Measurements from ENCODE around the gene CHDH.

Gene CHDH

GRCh38 chr3:53802256-53802880, 43.9 kb downstream of the CHDH start:
- no peak for TF ChIP-seq RAD21 (IDR thresholded peaks at IDR 0.05; ENCODE audit: low read depth)
- no peak for TF ChIP-seq ZBTB7A (IDR thresholded peaks at IDR 0.05; ENCODE audit: low read depth)
- TF ChIP-seq CREB1 (IDR thresholded peaks at IDR 0.05; ENCODE audit: low read depth): no peak
- no peak for TF ChIP-seq TCF12 (IDR thresholded peaks at IDR 0.05; ENCODE audit: low read depth)
- no peak for TF ChIP-seq TEAD4 (IDR thresholded peaks at IDR 0.05)
- no peak for TF ChIP-seq NFIC (IDR thresholded peaks at IDR 0.05)
- no peak for TF ChIP-seq TAF1 (IDR thresholded peaks at IDR 0.05; ENCODE audit: low read depth)
- no peak for TF ChIP-seq FOXM1 (IDR thresholded peaks at IDR 0.05; ENCODE audit: borderline replicate concordance, low read depth)
- TF ChIP-seq EP300 (IDR thresholded peaks at IDR 0.05; ENCODE audit: borderline replicate concordance): no peak
- no peak for TF ChIP-seq EGR1 (IDR thresholded peaks at IDR 0.05)

GRCh38 chr3:53801319-53801718, 44.9 kb downstream of the CHDH start:
- no peak for TF ChIP-seq TEAD4 (IDR thresholded peaks at IDR 0.05)
- no peak for TF ChIP-seq CREB1 (IDR thresholded peaks at IDR 0.05; ENCODE audit: low read depth)
- TF ChIP-seq EGR1 (IDR thresholded peaks at IDR 0.05): no peak
- no peak for TF ChIP-seq TAF1 (IDR thresholded peaks at IDR 0.05; ENCODE audit: low read depth)
- no peak for TF ChIP-seq REST (IDR thresholded peaks at IDR 0.05; ENCODE audit: low read depth)
- no peak for TF ChIP-seq ZBTB7A (IDR thresholded peaks at IDR 0.05; ENCODE audit: low read depth)
- TF ChIP-seq MAX (IDR thresholded peaks at IDR 0.05): no peak
- TF ChIP-seq EP300 (IDR thresholded peaks at IDR 0.05; ENCODE audit: borderline replicate concordance): no peak
- TF ChIP-seq, protein P1, sequence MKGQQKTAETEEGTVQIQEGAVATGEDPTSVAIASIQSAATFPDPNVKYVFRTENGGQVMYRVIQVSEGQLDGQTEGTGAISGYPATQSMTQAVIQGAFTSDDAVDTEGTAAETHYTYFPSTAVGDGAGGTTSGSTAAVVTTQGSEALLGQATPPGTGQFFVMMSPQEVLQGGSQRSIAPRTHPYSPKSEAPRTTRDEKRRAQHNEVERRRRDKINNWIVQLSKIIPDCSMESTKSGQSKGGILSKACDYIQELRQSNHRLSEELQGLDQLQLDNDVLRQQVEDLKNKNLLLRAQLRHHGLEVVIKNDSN (IDR thresholded peaks at IDR 0.05): no peak
- no peak for TF ChIP-seq YY1 (IDR thresholded peaks at IDR 0.05; ENCODE audit: low read depth)
- no peak for TF ChIP-seq FOXM1 (IDR thresholded peaks at IDR 0.05; ENCODE audit: borderline replicate concordance, low read depth)
- TF ChIP-seq NFIC (IDR thresholded peaks at IDR 0.05): no peak
- TF ChIP-seq CEBPB (IDR thresholded peaks at IDR 0.05): no peak
- TF ChIP-seq RAD21 (IDR thresholded peaks at IDR 0.05; ENCODE audit: low read depth): no peak

DNA sequence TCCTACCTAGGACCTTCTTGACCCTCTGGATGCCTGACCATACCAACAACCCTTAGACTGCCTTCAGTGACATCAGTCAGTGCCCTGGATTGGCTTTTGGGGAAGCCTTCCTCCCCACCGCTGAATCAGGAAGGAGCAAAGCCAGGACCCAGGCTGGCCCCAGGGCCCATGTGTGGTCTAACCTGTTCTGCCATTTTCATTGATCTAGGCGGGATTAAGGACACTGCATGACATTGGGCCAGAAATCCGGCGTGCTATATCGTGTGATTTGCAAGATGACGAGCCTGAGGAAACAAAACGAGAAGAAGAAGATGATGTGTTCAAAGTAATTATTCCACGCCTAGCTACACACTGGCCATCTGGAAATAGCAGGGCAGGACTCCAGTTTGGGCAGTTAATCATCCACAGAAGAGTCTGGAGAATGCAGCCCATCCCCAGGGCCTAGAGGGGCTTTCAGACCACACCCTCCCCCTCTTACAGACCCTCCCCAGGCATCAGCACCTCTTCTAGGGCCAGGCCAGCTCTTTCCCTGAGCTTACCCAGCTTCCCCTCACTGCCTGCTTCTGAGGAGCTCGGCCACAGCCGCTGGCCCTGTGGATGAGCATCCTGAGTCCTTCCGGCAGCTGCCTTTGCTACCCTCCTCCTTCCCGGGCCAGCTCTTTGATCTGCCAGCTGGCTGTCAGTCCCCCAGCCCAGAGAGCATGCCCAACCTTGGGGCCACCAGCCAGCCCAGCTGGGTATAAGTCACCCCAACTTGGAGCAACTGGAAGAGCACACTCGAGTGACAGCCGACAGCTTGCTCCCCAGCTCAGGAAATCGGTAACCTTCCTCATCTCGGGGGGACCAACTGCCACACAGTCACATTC, 45.9 kb downstream of the CHDH start:
- TF ChIP-seq YY1 (IDR thresholded peaks at IDR 0.05; ENCODE audit: low read depth) (no peak), CREB1 (IDR thresholded peaks at IDR 0.05; ENCODE audit: low read depth) (no peak), RAD21 (IDR thresholded peaks at IDR 0.05; ENCODE audit: low read depth) (no peak), FOXM1 (IDR thresholded peaks at IDR 0.05; ENCODE audit: borderline replicate concordance, low read depth) (no peak), MAX (IDR thresholded peaks at IDR 0.05) (no peak)

- TF ChIP-seq FOXM1 (IDR thresholded peaks at IDR 0.05; ENCODE audit: borderline replicate concordance, low read depth) (no peak), TCF12 (IDR thresholded peaks at IDR 0.05; ENCODE audit: low read depth) (no peak), RAD21 (IDR thresholded peaks at IDR 0.05; ENCODE audit: low read depth) (no peak), EP300 (IDR thresholded peaks at IDR 0.05; ENCODE audit: borderline replicate concordance) (no peak), TEAD4 (IDR thresholded peaks at IDR 0.05) (no peak), TAF1 (IDR thresholded peaks at IDR 0.05; ENCODE audit: low read depth) (no peak), CREB1 (IDR thresholded peaks at IDR 0.05; ENCODE audit: low read depth) (no peak), EGR1 (IDR thresholded peaks at IDR 0.05) (no peak), MAX (IDR thresholded peaks at IDR 0.05) (no peak), REST (IDR thresholded peaks at IDR 0.05; ENCODE audit: low read depth) (no peak), ZBTB7A (IDR thresholded peaks at IDR 0.05; ENCODE audit: low read depth) (no peak), CEBPB (IDR thresholded peaks at IDR 0.05) (no peak), YY1 (IDR thresholded peaks at IDR 0.05; ENCODE audit: low read depth) (no peak), NFIC (IDR thresholded peaks at IDR 0.05) (no peak)
- TF ChIP-seq, protein P1 (IDR thresholded peaks at IDR 0.05): no peak
Measured at GRCh38 chr3:53799338-53799865, 46.8 kb downstream of the CHDH start.

GRCh38 chr3:53798144-53798543, 48.1 kb downstream of the CHDH start:
- TF ChIP-seq CREB1 (IDR thresholded peaks at IDR 0.05; ENCODE audit: low read depth): no peak
- TF ChIP-seq, protein P1 (IDR thresholded peaks at IDR 0.05): no peak
- TF ChIP-seq YY1 (IDR thresholded peaks at IDR 0.05; ENCODE audit: low read depth): no peak
- TF ChIP-seq REST (IDR thresholded peaks at IDR 0.05; ENCODE audit: low read depth): no peak
- TF ChIP-seq EP300 (IDR thresholded peaks at IDR 0.05; ENCODE audit: borderline replicate concordance): no peak
- no peak for TF ChIP-seq RAD21 (IDR thresholded peaks at IDR 0.05; ENCODE audit: low read depth)
- TF ChIP-seq TAF1 (IDR thresholded peaks at IDR 0.05; ENCODE audit: low read depth): no peak
- no peak for TF ChIP-seq TCF12 (IDR thresholded peaks at IDR 0.05; ENCODE audit: low read depth)
- no peak for TF ChIP-seq MAX (IDR thresholded peaks at IDR 0.05)
- no peak for TF ChIP-seq CEBPB (IDR thresholded peaks at IDR 0.05)
- TF ChIP-seq EGR1 (IDR thresholded peaks at IDR 0.05): no peak
- TF ChIP-seq TEAD4 (IDR thresholded peaks at IDR 0.05): no peak
- TF ChIP-seq FOXM1 (IDR thresholded peaks at IDR 0.05; ENCODE audit: borderline replicate concordance, low read depth): no peak
- TF ChIP-seq ZBTB7A (IDR thresholded peaks at IDR 0.05; ENCODE audit: low read depth): no peak
- TF ChIP-seq NFIC (IDR thresholded peaks at IDR 0.05): no peak
